ENCODE data around the gene PTPN14.

The PTPN14 gene

DNA sequence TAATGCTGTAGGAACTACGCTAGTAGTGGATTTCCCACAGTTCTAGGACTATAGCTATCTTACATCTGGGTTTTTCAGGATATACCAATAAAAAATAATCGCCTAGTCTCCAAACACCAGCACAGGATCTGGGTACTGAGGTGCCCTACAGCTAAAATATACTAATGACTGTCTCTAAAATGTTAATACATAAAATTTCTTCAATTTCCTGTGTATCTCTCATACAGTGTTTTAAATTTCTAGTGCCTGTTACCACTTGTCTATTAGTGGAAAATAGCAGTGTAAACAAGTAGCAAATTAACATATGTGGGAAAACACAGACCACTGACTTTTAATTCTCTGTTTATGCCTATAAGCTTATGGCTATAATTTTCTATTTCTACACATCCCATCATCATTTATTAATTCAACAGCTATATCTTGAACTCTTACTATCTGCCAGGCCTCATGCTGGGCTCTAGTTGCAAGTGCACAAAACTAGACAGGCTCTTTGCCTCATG lies 16.1 kb upstream of the PTPN14 start:
- no peak for DNase-seq

DNA sequence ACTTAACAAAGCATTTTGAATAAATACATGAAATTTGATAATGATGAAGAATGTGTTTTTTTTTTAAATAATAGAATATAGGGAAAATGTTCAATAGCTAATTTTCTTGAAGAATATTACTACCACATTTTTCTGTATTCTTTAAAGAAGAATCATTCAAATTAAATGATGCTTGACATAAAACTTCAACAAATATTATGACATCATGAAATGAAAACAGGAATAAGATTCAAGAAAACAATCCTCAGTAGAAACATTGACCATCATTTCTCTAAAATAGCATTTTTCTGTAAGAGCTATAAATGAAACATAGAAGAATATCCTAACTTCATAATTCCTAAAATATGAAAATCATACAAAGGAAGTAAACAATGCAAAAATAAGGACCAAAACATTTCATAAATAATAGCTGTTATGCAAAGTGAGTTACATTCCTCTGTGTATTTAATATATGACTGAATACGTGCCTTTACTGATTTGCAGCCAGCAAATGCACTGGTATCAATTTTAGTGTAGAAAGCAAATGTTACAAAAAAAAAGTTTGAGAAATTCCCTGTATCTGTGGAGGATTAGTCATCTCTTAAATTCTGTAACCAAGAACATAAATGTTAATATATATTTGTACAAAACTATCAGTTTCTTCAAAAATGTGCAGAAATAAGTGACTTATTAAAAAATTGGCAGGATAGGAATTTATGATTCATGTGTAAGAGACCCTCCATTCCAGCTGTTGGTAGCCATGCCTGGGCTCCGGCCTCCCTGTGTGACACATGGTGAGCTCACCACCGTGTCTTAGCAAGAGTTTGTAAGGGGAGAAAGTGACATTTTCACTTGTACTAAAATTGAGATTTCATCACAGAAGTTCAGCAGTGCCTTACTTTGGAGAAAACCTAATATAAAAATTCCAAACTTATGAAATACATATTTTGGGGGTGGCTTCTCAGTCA lies 15.0 kb upstream of the PTPN14 start:
- no peak for DNase-seq

GRCh38 chr1:214565310-214565709 lies 13.9 kb upstream of the PTPN14 start:
- no peak for DNase-seq

- DNase-seq = no peak
Measured at GRCh38 chr1:214563881-214564280, 12.5 kb upstream of the PTPN14 start.

- no peak for DNase-seq
Measured at GRCh38 chr1:214557952-214558735, 6.7 kb upstream of the PTPN14 start.

GRCh38 chr1:214553142-214553710 lies 1.8 kb upstream of the PTPN14 start:
- no peak for DNase-seq

DNA sequence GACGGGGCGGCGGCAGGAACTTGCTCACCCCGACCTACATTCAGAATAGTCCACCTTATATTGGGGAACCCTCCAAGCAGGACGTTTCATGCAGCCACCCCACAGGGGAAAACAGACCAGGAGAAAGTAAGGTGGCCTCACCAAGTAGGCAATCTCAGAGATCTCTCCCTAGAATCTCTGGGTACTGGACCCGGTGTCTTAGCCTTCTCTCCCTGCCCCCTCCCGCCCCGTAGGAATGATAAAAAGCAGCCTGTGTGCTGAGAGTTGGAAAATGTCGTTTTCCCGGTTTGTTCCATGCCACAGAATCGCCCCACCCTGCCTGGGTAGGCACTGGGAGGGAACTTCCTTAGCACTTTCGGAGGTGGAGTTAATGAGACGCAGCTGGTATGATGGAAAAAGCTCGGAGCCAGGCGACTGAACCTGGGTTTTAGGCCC lies 789 bp upstream of the PTPN14 start:
- no peak for DNase-seq

GRCh38 chr1:214550857-214551435 lies 456 bp downstream of the PTPN14 start:
- no peak for DNase-seq

GRCh38 chr1:214550013-214550856 lies 1.2 kb downstream of the PTPN14 start:
- DNase-seq = no peak

DNA sequence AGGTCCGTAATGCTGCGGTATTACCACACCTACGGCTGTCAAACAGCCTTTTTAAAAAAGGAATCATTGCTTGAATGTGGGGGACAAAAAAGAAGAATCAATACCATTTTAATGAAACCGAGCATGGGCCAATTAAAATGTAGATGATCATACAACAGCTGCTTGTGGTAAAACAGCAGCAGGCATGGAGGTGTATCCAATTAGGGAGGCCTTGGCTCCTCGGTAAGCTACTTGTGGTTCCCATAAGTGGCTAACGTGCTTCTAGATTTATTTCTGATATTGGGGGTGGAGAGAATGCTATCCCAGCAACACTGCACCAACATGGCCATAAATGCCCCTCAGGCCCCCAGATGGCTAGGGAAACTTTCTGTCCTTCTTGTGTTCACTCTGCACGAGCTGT lies 1.8 kb downstream of the PTPN14 start:
- DNase-seq = no peak

DNA sequence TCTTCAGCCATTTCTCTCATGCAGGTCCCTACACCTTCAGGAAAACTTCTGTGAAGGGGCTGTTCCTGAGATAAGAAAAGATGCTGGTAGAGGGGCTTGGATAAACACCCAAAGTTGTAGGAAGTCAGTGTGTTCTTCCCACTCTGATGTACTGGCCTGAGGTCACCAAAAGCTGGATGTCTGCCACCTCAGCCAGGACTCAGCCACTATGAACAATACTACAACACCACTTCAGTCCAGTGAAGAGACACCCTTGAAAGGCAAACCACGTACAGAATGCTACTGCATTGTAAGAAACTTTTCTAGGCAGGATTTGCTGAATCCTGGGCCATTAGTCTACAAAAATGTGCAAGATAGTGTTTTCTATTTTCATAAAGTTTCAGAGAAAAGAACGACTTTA lies 2.4 kb downstream of the PTPN14 start:
- DNase-seq = no peak

- DNase-seq = no peak
Measured at GRCh38 chr1:214548271-214548670, 3.1 kb downstream of the PTPN14 start.

GRCh38 chr1:214547747-214548146 lies 3.7 kb downstream of the PTPN14 start:
- DNase-seq = no peak

DNA sequence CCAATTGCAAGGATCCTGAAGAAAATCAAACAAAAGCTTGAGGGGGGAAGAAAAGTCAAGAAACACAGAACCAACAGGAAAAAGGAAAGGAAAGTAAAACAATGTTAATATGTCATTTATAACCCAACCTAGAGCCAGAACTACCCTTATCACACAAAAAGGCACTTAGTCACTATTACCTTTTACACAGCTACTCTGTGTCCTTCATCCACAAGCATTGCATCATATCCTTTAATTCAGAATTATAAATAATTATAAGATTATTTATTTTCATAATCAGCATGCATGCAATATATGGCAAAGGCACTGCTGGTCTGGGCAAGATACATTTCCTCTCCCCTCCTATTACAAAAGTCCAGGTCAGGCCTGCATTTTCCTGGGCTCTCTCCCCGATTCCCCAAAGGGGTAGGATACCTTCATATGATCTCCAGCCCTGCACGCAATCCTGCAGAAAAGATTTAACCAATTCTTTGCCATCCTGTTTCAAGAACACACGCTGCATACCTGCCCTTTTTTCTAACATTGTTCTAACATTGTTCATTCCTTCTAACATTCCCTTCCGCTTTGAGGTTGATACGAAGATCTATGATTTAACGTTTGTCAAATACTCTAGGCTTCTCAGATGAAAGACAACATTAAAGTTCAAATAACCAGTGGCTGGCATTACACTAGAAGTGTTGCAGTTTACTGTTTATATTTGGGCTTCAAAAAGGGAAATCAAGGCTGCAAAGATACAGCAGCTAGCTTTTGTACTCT lies 4.3 kb downstream of the PTPN14 start:
- DNase-seq = no peak

- DNase-seq = no peak
Measured at GRCh38 chr1:214546084-214546483, 5.3 kb downstream of the PTPN14 start.

DNA sequence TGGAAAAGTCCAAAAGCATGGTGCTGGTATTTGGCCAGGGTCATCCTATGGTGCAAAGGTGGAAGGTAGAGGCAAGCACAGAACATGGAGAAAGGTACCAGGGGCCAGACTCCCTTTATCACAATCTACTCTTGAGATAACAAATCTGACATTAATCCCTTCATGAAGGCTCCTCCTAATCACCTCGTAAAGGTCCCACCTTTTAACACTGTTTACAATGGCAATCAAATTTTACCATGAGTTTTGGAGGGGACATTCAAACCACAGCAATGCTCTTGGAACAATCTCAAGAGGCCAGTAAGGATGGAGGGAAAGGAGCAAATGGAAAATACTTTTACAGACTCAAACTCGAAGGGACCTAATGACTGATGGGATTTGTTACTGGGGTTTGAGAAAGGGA lies 6.1 kb downstream of the PTPN14 start:
- DNase-seq = no peak

DNA sequence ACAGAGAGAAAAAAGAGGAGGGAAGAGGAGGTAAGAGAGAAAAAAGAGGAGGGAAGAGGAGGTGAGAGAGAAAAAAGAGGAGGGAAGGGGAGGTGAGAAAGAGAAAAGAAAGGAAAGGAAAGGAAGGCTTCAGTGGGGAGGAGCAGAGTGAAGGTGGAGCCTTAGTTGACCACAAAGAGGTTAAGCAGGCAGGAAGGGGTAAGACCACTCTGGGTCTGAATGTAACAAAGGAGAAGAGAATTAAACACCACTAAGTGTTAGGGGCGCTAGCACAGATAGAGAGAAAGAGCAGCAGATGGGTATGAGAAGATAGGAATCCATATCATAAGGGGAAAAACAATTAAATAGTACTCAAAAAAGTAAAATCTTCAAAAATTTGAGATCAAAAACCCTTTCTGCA lies 6.6 kb downstream of the PTPN14 start:
- DNase-seq = no peak

DNA sequence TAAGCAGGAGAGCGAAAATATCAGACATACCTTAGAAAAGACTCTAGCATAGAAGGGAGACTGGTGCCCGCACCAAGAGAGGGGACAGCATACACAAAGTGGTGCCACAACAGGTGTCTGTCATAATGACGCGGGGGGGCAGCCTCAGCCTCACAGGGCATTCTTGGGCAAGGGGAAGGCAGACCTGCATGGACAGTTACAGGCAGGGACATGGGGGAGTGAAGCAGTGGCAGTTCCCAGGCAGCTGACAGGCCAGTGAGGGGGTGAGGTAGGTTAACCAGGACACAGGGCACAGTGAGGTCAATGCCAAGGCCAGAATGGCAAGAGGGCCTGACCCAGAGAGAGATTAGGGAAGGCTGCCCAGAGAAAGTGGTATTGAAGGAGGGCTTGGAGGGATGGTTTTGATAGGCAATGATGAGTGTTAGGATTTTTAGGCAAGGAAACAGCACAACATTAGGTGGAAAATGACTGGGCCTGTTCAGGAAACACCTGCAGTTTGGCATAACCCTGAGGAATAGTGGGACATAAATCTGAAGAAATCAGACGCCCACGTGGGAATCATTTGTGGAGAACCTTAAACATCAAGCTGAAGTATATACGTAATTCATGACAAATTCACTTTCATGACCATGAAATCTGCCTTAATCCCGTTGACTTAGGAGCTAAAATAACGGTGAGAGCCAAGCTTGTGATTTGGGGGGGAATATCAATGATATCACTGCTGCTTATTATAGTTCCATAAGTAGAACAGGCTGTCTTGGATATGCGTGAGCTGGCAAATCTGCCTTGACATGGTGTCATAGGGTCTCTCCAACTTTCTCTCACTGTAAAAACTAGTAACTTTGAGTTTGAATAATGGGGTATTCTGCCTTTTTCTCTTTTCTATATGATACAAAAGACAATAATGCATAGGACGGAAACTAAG lies 8.9 kb downstream of the PTPN14 start:
- DNase-seq = no peak

DNA sequence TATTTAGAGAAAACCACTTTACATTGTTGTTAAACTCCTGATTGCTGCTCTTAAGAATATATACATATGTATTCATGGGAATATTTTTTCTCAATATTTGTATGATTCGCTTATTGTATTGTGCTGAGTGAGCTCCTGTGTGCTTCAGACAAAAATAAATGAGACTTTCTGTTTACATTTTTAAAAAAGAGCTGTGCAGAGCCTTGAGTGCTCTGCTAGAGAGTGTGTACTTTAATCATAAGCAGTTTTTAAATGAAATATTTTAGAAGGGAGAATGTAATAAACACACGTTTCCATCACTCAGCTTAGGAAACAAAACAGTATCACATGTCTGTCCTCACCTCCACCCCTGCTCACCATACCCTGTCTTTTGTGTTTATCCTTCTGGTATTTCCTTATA lies 9.7 kb downstream of the PTPN14 start:
- no peak for DNase-seq

DNA sequence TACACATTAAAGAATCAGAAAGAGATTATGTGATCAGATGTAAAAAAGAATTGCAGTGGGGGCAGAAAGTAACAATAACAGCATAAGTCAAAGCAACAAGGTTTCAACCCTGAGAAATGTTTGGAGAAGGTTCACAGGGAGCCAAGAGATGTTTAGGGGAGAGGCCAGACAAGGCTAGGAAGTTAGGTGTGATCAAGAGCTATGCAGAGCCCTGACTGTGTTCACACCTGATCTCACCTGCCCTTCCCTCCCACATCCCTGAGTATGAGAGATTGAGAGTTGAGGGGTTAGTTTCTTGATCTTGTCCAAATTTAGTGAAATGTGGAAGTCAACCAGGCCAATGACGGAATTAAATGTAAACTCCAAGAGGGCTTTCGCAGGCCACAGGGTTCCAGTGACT lies 10.2 kb downstream of the PTPN14 start:
- no peak for DNase-seq

Data from inflammatory macrophage treated with lipopolysaccharide for 4 hours (primary cell).